Measurements from ENCODE around the gene NCOA1.
"Not testable (repeated sequence)": the region's sequence is repeated elsewhere in the genome, so short reads cannot be mapped to it uniquely, and the experiment has no call there.

Gene NCOA1

DNA sequence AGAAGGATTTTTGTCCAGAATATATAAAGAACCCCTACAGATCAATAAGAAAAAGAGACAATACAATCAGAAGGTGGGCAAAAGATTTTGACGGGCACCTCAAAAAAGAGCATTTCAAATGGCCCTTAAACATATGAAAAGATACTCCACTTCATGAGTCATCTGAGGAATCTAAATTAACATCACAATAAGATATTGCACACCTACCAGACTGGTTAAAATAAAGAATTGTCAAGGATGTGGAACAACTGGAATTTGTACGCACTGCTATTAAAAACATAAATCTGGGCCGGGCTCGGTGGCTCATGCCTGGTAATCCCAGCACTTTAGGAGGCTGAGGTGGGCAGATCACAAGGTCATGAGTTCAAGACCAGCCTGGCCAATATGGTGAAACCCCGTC, 17.0 kb upstream of the NCOA1 start:
- DNase-seq (ENCODE audit: low read depth in 2 of 2), result no peak

DNA sequence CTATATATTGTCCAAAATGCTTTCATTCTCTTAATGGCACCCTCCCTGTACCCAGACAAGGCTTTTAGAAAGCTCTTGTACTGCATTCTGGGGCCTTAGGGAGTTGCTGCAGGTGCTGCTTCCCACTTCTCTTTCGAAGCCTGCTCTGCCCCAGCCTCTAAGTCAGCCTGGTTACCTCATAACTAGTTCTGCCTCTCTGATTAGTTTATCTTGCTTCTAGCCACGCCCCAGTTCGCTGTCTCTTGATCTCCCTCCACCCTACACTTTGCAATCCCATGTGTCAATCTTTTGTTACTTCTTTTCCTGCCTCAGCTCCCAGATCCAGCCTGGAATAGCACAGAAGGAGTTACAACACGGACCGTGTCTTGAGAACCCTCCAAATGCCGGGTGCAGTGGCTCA, 13.8 kb upstream of the NCOA1 start:
- no peak for DNase-seq (ENCODE audit: low read depth in 2 of 2)

DNA sequence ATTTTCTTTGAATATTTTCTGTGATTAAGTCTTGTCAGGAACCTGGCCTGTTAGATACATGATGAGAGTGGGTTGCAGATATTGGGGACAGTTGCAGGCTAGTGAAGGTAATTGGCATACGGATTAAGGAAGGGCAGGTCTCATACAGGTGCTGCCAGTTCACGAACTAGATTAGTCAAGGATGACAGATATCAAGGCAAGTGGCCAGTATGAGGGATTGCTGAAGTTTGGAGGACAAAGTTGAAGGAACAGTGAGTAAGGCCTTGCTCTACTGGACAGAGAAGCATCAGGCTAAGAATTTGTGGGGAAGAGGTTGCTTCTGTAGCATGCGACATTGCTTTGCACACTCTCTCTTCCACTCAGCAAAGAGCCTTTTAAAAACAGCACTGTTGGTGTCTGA, 12.8 kb upstream of the NCOA1 start:
- DNase-seq (ENCODE audit: low read depth in 2 of 2), result no peak

DNA sequence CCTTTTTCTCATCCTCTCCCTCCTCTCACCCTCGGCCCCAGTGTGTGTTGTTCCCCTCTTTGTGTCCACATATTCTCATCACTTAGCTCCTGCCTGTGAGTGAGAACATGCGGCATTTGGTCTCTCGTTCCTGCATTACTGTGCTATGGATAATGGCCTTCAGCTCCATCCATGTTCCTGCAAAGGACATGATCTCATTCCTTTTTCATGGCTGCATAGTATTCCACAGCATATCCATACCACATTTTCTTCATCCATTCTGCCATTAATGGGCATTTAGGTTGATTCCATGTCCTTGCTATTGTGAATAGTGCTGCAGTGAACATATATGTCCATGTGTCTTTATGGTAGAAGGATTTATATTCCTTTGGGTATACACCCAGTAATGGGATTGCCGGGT, 10.8 kb upstream of the NCOA1 start:
- DNase-seq (ENCODE audit: low read depth in 2 of 2), result no peak

DNA sequence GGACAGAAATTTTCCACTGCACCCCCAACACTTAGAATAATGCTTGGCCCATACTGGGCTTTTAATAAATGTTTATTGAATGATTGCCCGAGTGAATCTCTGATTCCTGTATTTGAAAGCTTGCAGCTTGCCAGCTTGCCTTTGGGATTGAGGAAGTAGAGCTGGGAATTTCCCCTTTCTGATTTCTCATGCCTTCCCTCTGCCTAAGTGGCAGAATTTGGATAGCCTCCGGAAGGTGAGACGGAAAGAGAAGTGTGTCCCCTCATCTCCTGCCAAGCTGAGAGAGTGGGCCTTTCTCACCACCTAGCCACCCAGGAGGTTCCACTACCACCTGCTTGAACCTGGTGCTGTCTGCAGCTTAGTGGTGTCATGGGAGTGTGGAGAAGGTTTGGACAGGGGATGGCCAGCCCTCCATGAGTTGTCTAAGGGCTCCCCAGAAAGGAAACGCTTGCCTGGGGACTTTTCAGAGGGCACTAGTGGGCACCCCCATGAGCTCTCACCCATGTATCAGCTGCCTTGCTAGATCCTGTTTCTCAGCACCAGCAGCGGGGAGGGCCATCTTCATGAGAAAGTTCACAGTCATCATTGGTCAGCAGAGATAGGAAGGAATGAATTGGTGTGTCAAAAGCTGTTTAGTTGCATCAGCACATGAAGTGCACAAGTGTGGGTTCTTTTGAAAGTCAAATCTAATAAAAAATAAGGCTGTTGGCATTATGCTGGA, 8.6 kb upstream of the NCOA1 start:
- no peak for DNase-seq (ENCODE audit: low read depth in 2 of 2)

DNA sequence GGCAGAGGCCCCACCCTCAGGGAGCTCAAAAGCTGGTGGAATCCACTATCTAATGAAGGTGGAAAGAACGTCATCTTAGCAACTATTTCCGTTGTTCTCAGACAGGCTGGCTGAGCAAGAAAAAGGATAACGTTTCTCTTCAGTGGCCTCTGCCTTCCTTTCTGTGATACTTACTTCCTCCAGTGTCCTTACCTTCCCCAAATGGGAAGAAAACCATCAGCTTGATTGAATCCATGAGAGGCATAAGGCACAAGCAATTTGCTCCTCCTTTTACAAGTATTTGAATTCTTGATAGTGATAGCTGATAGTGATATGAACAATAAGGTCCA, 8.1 kb upstream of the NCOA1 start:
- DNase-seq (ENCODE audit: low read depth in 2 of 2), result no peak

DNA sequence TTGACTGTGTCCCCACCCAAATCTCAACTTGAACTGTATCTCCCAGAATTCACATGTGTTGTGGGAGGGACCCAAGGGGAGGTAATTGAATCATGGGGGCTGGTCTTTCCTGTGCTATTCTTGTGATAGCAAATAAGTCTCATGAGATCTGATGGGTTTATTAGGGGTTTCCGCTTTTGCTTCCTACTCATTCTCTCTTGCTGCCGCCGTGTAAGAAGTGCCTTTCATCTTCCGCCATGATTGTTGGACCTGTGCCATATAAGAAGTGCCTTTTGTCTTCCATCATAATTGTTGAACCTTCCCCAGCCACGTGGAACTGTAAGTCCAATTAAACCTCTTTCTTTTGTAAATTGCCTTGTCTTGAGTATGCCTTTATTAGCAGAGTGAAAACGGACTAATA, 6.4 kb upstream of the NCOA1 start:
- not testable (repeated sequence) for DNase-seq (ENCODE audit: low read depth in 2 of 2)

DNA sequence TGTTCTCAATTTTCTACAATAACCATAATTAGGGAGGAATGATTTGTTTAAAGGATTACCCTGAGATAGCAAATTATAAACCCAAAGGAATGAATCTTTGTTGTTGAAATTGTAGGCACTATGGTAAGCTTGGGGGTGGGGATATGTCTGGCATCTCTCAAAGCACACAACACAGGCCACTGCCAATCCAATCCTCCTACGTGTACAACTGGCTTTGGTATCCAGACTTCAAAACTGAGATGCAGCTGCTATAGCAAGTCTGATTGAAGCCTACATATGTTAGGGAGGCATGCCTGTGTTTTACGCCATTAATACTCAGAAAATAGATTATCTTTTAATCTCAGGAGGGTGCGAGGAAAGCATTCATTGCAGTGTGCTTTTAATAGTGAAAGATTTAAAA, 5.9 kb upstream of the NCOA1 start:
- no peak for DNase-seq (ENCODE audit: low read depth in 2 of 2)

DNA sequence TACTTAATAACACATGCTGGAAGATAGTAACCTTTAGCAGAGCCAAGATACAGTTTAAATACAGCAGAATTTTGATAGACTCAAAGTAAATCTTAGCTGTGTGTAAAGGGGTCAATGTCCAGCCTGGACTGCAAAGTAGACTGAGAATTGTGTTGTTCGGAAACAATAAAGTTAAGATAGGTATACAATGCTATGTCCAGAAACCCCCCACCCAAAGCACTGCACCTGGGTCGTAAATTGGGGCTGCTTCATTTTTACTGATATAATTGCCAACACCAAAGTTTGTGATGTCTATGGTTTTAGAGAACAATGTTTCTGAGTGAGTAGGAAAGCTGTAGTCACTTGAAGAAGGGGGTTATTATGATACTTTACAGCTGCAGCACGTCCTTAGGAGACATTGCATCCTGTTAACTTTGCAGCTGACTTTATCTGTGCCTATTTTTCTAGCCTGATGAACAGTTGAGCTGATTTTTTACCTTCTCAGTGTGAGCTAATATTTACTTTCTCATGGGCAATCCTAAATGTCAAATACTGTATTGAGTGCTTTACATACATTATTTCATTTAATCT, 4.3 kb upstream of the NCOA1 start:
- DNase-seq (ENCODE audit: low read depth in 2 of 2), result no peak

DNA sequence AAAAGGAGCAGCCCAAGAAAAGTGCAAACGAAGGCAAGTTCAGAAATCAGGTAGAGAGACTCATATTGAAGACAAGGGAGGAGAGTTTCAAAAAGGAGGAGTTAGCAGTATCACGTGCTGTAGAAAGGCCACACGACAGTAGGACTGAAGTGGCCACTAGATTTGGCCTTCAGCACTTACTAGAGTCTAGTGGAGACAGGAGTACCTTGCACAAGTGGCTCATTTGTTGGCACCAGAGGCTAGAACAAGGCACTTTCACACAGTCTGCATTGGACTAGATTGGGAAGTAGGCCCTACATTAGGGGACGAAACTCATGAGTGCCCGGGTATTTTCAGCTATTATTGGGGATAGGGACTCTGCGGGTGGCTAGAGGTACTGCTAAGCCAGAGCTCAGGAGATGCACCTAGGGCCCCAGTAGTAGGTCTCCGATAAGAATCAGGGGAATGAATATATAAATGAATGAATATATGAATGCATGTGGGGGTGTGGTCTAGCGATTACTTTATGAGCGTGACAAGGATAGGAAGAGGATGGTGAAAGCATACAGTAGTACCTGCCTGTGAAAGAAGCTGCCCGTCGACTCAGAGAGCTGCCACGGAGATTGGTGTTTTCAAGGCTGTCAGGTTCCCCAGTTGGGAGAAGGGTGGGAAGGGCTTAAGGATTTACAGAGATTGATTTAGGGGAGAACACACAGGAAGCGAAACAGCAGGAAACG, 1.4 kb upstream of the NCOA1 start:
- no peak for DNase-seq (ENCODE audit: low read depth in 2 of 2)

DNA sequence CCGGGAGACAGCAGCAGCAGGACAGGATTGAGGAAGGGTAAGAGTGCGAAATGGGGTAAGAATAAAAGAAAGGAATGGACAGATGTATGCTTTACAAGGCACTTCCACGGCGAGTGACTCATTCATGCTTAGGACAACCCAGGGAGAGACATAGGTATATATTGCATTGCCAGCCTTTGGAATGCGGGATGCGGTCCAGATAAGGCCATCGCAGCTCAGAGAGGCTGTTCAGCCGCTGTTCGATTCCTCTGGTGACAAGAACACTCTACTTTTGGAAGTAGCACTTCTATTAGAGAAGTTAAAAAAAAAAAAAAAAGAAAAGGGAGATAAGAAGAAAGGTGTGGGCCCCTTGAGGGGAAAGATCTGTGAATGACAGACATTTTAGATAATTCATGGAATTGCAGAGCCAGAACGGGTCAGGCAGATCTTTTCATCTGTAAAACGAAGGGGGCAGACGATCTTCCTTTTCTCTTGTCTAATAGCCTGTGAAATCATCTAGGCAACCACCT, 819 bp upstream of the NCOA1 start:
- no peak for DNase-seq (ENCODE audit: low read depth in 2 of 2)

DNA sequence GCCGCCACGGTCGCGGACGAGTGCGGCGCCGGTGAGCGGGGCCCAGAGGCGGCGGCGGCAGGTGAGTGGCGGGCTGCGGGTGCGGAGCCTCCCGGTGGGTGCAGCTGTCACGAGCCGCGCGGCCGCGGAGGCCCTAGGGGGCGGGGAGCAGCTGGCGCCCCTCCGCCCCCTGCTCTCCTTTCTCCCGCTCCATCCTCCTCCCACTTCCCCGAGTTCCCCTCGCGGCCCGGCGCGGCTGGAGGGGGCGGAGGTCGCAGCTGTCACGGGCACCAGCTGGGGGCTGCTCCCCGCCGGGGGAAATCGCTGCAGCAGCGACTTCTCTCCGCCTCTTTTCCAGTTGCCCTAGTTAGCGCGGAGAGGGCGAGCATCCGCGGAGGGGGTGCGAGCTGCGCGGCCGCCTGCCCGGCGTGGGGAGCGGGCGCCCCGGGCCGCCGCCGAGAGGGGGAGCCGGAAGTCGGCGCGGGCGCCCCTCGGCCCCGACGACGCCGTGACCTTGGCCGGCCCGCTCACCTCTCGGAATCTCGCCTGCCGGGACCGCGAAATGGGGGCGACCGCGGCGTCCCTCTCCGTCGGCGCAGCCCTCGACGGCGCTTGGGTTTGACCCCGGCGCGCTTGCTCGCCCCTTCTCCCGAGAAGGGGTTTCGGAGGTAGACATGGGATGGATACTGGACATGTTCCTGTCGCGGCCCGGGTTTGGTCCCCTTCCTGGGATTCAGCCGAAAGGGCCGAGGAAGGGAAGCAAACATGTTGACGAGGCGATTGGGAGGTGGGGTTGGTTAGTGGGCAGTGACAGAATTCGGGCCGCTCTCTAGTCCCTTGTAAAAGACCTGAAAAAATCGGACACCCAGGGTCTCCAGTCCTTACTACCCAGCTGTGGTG, 727 bp downstream of the NCOA1 start:
- peak; percentile 7 for DNase-seq (ENCODE audit: low read depth in 2 of 2)

DNA sequence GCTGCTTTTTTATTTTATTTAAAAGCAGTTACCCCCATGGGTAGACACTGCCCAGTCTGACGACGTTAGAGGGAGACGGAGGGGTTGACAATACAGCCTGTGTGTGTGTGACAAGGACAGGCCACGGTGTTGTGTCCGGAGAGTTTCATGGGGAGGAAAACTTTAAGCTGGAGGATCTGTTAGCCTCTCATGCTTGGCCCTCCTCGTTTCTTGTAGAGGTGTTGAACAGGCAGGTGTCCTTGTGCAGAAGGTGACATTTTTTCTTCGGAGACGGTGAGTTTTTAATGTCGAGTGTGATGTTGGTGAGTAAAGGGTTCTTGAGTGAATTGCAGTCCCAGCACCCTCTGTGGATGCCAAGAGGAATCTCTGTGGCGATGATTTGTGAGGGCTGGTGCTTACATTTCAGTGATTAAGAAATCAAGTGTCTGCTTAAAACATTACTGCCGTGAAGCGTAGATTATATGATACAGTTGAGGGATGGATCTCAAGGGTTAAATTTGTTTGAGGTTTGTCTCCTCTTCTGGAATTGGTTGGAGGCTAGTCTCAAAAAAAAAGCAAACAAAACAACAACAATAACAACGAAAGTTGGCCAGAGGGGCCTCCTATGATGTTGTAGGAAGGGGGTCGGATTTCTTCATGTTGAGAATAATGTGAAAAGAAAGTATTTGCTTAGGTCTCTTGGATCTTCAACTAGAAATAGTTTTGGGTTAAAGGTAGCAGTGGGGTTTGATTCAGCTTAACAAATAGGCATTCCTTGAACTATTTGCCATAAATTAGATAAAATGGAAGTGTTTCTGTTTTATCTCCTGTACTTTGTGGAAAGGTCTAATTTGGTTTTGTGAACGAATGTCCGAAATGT, 1.6 kb downstream of the NCOA1 start:
- no peak for DNase-seq (ENCODE audit: low read depth in 2 of 2)

DNA sequence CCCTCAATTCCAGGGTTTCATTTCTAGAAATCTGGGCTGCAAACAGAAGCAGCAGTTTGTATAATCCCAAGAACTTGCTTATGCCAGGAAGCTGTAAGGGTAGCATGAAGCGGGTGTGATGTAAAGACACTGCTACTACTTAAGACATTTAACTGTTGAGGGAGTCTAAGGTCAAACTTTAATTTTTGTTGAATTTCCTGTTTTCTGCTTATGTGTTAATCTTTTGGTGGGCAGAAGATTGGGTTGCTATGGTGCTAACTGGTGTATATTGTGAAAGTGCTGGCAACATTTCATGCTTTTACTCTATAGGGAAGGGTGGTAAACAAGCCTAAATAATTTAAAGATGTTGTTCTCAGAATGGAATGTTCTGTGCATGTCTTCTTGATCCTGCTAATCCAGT, 2.7 kb downstream of the NCOA1 start:
- DNase-seq (ENCODE audit: low read depth in 2 of 2), result no peak

DNA sequence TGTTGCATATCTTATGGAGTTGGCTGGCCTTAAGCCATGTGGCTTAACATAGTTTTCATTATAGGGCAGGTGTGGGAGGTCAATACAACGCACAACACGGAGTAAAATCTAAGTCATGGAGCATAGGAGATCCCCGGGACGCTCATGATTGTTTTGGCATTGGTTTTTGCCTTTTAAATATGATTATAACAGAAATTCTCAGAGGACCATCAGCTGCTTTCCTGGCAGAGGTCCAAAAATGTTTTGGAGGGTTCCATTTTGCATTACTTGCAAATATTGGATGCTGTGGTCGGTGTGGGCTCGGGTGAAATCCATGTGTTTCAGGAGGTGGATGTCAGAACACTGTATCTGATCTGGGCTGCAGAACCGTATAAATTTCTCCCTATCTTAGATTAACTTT, 3.4 kb downstream of the NCOA1 start:
- DNase-seq (ENCODE audit: low read depth in 2 of 2), result no peak

DNA sequence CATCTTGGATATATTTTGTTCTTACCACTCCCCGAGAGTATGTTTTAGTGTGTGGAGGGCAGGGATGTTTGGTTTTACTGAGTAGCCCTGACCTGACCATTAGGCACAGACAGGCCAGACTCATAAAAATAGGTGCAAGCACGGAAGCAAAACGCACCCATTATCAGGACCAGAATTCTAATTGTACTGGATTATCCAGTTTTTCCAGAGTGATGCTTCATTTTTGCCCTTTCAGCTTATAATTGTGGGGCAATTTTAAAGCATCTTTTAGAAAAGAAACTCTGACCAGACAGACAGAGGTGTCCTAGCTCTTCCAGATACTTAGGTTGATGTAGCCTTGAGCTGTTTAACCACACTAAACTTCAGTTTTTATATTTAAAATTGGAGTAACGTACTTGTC, 4.4 kb downstream of the NCOA1 start:
- no peak for DNase-seq (ENCODE audit: low read depth in 2 of 2)

DNA sequence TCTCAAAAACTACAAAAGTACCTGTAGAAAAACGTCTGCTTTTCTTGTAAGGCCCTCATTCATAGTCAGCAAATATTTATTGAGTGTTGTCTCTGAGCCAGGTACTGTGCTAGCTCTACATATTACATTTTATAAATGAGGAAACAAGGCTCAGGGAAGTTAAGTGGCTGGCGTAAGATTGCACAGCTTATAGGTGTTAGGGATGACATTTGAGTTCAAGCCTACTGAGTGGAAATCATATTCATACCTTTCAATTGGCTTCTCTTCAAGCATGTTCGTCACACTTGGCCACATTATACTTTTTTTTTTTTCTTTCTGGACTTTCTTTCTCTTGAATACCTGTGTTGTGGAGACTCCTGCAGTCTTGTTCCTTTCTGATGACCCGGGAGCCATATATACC, 5.9 kb downstream of the NCOA1 start:
- no peak for DNase-seq (ENCODE audit: low read depth in 2 of 2)

DNA sequence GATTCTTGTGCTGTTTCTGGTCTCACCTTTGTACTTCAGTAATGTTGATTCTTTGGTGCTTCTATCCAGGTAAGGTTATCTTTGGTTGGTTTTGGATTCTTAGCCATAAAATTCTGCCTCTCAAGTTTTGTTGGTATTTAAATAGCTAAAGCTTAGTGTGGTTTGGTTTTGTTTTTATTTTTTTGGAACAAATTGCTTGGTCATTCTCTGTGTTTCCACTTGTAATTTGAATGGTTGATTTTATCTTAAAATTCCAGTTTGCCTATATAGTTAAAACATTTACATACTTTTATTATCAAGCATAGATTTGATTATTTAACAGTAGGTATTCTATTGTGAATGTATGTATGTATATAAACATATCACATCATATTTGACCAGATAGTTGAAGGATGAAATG, 6.6 kb downstream of the NCOA1 start:
- DNase-seq (ENCODE audit: low read depth in 2 of 2), result no peak

DNA sequence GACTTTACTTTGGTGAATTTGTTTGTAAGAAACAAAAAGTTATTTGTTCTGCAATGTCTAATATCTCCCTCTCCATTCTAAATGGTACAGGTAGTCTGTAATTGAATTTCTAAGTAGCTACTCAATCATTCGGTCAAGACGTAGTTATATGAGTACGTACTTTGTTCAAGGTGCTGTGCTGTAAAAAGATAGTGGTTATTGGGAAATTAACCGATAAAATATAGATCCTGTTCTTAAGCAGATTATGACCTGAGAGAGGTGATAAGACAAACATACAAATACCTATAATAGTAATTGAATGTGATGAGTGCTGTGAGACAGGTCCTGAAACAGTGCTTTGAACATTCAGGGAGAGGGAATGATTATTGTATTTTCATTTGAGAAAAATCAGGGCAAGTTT, 7.1 kb downstream of the NCOA1 start:
- DNase-seq (ENCODE audit: low read depth in 2 of 2), result no peak

DNA sequence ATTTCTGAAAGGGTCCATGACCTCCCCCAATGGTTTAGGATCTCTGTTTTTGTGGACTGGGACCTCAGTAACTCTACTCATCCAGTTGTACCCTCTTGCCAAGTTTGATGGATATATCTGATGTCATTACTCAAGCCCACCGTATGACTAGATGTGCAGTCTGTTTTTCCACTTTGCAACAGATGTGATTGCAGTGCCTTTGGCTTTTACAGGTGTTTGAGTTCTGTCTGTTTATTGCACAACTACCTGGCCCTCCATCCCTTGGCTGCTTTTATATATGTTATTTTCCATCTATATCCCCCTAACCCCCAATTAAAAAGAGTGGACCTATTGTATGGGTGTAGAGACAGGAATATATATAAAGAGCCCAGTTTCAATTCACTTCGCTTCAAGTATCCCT, 10.8 kb downstream of the NCOA1 start:
- no peak for DNase-seq (ENCODE audit: low read depth in 2 of 2)

DNA sequence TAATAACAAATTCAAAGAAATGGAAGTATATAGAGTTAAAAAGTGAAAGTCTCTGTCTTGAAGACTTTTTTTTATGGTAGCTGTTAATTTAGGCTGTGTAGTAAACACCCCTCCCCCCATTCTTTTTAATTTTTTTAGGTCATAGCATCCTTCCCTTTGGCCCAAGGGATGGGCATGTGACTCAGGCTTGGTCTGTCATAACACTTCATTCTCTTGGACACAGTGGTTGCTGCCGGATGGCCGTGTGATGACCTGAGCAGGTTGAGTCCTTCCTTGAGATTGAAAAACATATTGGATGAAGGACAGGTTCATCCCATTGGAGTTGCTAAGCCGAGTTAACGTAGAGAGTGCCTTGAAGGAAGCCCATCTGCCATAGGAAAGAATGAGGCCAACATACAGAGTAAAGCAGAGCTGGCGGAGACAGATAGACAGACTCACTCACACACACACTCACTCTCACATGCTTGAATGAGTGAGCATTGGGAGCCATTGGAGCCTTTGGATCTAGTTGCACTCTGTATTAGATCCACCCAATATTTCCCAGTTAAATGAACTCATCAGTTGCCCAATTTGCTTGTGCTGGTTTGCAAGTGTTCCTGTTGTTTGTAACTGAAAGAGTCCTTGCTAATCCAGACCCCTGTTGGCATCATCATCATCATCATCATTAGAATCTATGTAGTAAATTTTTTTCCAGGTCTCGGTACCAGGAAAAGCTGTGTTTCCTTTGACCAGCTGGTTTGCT, 14.7 kb downstream of the NCOA1 start:
- DNase-seq (ENCODE audit: low read depth in 2 of 2), result no peak

All from stimulated activated CD4-positive, alpha-beta T cell treated with anti-CD3 and anti-CD28 coated beads, Interleukin-1b, Interleukin-23, amount 100 ng/mL, for 1 hour (primary cell).